GM21528 (cell line): ENCODE data around the gene GPR176.
"Not testable (repeated sequence)": the region's sequence is repeated elsewhere in the genome, so short reads cannot be mapped to it uniquely, and the experiment has no call there.

Source experiments
- ATAC-seq: cut with Tn5 transposase; IDR thresholded peaks from one replicate; pipeline ENCODE4 v1.9.1; 2021; ENCODE audit warnings: mild to moderate bottlenecking, moderate library complexity; ENCODE audit not compliant: unreplicated experiment, low FRiP score

GPR176 gene

GRCh38 chr15:39819533-39819932 is 100.5 kb downstream of the GPR176 start:
- no peak for ATAC-seq

GRCh38 chr15:39817892-39818291 is 102.2 kb downstream of the GPR176 start:
- no peak for ATAC-seq

- no peak for ATAC-seq
These were observed 105.6 kb downstream of the GPR176 start for GRCh38 chr15:39814489-39814888.

DNA sequence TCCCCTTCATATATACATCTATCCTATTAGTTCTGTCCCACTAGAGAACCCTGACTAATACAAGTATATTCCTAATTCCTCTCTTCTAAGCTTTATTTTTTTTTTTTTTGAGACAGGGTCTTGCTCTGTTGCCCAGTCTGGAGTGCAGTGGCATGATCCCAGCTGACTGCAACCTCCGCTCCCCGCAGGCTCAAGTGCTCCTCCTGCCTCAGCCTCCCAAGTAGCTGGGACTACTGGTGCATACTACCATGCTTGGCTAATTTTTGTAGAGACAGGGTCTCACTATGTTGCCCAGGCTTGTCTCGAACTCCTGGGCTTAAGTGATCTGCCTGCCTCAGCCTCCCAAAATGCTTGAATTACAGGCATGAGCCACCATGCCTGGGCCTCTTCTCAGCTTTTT is 107.4 kb downstream of the GPR176 start:
- ATAC-seq = not testable (repeated sequence)

DNA sequence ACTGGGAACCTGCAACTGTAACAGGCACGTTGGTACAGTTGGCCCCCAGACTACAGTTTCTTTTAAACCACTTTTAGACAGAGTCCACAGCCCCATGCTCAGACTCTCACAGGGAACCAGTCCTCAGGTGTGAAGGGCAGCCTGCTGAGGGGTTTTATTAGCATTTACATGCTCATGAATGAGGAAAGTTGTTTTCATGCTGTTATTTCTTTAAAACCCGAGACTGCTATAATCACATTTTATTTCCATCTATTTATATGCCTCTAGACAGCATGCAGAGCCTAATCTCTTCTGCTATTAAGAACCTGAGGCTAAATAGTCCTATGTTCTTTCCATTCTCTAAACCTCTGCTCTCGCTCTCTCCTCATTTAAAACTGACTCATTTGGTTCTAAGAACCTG is 111.2 kb downstream of the GPR176 start:
- ATAC-seq = no peak

GRCh38 chr15:39807791-39808190 is 112.3 kb downstream of the GPR176 start:
- no peak for ATAC-seq

DNA sequence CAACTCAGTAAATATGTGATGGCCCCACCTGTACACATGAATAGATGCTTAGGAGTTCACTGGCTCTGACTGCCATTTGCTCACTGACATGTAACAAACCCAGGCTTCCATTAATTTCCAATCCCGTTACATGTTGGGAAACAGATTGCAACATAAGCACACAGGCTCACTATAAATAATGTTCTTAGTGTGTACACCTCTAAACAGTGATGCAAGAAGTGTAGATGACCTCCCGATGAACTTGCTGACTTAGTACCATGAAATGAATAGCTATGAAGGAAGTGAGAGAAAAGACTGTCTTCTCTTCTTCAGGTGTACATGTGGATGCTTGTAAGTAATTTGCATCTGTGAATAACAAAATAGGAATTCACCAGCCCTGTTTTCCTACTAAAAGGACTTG is 116.0 kb downstream of the GPR176 start:
- no peak for ATAC-seq

DNA sequence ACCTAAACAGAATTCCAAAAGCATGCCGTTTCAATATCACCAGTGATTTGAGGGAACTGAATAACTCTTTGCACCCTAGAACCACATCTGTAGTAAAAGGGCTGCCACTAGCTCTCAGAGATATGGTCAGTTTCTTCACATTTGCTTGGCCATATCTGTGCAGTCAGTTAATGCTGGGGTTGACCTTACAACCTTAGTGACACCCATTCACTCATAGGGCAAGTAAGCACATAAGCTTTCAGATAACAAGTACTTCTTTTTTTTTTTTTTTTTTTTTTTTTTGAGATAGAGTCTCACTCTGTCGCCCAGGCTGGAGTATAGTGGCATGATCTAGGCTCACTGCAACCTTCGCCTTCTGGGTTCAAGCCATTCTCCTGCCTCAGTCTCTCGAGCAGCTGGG is 117.0 kb downstream of the GPR176 start:
- ATAC-seq = no peak

- no peak for ATAC-seq
These were observed 118.3 kb downstream of the GPR176 start for GRCh38 chr15:39801641-39802309.

DNA sequence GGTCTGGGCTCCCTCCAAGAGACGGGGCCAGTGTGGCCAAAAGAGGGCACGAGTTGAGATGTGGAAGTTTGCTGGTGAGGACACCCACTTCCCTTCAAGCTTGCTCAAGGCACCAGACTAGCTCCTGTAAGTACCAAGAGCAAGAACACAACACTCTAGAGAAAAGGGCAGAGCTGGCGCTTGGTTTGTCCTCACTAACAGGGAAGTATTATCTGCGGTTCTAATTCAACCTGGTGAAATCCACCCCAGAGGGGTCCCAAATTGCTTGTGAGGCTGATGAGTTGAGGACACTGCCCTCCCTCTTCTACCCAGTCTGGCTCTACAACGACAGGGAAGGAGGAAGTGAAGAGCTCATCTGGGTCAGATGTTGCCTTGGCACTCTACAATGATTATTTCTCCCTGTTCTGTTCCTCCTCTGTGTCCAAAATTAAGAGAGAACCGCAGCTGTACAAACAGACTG is 120.5 kb downstream of the GPR176 start:
- ATAC-seq = no peak

DNA sequence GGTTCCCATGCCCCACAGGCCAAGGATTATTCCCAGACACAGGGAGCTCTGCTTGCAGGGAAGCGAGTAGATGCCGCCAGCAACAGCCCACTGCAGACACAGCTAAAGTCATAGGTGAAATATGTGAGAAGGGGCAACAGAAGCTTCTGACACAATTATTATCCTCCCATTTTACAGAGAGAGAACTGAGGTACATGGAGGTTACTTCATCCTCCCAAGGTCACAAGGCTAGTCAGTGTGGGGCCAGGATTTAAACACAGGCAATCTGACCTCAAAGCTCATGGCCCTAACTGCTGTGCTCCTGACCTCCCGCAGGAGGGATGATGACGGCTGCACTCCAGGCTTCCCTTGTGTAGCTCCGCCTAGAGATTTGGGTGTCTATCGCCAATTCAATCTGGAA is 121.7 kb downstream of the GPR176 start:
- no peak for ATAC-seq

- no peak for ATAC-seq
These were observed 122.7 kb downstream of the GPR176 start for GRCh38 chr15:39797407-39797806.

GRCh38 chr15:39796601-39797000 is 123.5 kb downstream of the GPR176 start:
- ATAC-seq = no peak

GRCh38 chr15:39795486-39795885 is 124.6 kb downstream of the GPR176 start:
- no peak for ATAC-seq

GRCh38 chr15:39794954-39795353 is 125.1 kb downstream of the GPR176 start:
- no peak for ATAC-seq

GRCh38 chr15:39793923-39794322 is 126.1 kb downstream of the GPR176 start:
- ATAC-seq = no peak

GRCh38 chr15:39792844-39793335 is 127.2 kb downstream of the GPR176 start:
- ATAC-seq = no peak

DNA sequence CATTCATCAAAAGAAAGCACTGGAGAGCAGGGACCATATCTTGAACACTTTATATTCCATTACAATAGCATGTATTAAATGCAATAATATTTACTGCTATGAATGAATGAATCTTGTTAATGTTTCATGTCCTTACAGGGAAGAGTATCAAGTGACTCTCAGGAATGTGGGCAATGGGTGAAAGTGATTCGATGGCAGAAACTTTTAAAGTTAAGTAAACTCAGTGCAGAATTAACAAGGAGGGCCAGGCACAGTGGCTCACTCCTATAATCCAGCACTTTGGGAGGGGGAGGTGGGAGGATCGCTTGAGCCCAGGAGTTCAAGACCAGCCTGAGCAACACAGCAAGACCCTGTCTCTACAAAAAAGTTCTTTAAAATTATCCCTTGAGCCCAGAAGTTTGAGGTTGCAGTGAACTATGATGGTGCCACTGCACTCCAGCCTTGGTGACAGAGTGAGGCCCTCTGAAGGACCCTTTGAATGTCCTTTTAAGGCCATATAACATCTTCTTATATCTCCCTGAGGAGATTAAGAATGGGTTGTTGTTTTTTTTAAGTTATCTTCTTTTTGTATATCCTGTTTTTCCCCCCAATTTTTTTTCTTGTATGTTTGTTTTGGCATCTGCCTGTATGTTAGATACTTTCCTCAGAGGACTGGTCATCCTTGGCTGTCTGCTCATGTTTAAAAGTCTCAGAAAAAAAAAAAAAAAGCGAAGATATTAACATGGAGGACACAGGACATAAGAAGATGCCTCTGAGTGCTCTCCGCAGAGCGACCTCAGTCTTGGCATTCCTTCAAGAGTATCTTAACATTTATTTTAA is 127.8 kb downstream of the GPR176 start:
- ATAC-seq = no peak

DNA sequence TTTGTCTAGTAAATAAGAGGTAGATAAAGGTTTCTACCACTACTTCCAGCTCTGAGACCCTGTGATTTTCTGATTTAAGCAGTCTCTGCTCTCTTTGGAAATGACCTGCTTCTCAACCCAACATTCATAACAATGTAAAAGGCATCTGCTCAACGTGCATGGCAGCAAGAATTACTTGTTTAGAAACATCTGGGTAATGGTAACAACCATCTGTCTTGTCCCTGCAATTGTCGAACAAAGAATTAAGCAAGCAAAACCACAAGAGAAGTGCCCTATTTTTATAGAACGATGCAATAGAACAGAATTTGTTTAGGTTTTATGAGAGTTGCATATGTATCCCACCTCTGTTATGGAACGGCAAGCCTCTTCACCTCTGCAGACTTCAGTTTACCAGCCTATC is 130.3 kb downstream of the GPR176 start:
- ATAC-seq = no peak

DNA sequence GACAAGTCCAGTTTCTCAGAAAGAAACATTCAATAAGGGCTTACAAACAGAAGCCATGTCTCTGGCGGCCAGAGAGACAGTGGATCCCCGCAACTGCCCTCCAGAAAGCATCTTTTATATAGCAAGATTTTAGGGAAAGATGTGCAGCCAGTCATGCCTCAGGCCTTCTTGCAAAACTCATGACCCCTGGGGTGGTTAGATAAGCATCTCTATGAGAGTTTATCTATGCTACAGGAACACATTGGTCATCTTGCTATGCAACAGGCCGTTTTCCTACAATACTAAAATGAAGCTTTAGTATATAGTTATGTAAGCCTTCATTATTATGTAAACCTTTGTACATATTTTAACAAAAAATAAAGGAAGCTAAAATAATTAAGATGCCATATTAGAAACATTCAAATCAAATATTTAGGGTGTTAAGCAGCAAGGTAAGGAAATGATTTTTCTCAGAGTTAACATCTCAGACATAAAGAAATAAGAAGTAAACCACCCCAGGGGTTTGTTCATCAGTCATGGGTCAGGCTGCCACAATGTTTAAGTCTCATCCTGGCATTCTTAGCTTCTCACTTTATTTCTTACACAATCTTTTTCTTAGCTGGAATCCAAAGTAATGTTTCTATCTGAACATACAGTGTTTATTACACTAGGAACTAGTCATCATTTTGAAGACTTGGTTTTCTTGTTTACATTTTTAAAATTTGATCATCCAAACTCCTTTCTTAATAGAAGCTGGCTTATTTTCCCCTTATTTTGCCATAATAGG is 131.1 kb downstream of the GPR176 start:
- ATAC-seq = no peak

- ATAC-seq = no peak
These were observed 132.0 kb downstream of the GPR176 start for GRCh38 chr15:39788108-39788507.
